HUDEP-2 (cell line): ENCODE data around the gene PRKAG1.
"Not testable (repeated sequence)": the region's sequence is repeated elsewhere in the genome, so short reads cannot be mapped to it uniquely, and the experiment has no call there.

Source experiments
- DNase-seq, 76 experiments: peaks; one replicate each; lab custom pipeline; 2025; ENCODE audit not compliant: unreplicated experiment in 76 of 76; lab: John Stamatoyannopoulos, UW

PRKAG1 gene

DNA sequence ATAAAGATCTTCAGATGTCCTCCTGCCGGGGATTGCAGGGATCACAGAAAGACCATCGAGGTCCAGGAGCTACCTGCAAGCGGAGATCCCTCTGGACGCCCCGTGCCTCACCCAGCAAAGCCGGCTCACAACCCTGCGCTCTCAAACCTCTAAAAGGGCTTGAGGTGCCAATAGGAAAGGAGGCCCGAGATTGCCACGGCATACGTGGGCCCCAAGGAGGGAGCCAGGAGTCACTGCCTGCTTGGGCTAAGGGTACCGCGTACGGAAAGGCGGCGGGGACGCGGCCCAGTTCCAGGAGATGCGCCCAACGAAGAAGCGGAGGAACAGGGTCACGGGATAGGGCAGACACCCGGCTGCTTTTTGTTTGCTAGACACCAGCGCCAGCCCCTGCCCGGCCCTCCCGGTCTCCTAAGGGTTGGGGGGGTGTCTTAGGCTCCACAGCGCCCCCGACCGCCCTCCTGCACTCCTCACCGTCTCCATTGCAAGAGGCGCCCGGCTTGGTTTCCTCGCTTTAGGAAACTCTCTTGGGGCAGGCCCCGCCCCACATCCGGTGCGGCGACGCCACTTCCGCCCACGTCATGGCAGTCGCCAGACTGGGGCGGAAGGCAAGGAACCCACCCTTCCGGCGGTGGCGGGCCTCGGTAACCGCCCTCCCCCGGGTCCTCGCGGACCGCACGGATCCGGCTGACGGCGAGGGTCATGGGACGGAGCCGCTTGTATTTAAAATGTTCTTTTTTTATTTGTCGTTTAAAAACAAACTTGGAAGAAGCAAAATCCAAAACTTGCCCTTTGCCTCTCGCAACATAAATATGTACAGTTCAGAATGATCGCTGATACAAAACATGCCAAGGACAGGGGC, at the start of gene PRKAG1:
TSS of gene PRKAG1 (minus strand) at position 516 of the 859 bp plus-strand sequence. CDS start at position 480, 36 bp downstream.
- DNase-seq: peak in 75 of 76 experiments; percentile 16 to 95 (median 89)

DNA sequence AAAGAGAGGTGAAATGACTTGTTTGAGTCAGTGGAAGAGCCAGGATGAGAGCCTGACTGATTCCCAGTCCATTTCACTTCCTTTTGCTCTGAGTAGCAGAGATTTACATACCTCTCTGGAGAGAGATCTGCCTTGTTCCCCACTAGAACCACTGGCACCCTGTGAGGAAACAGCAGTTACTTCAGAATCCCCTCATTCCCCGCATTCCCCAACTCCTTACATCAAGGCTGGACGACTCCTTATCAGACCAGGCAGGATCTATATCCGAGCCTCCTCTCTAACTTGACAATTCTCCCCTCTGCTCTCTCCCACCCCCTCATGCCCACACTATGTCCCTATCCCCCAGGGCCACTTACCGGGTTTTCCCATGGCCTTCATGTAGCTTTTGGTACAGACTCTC, 47.5 kb upstream of the PRKAG1 start:
- DNase-seq: no peak

GRCh38 chr12:49064767-49065152, 46.2 kb upstream of the PRKAG1 start:
- DNase-seq: no peak

DNA sequence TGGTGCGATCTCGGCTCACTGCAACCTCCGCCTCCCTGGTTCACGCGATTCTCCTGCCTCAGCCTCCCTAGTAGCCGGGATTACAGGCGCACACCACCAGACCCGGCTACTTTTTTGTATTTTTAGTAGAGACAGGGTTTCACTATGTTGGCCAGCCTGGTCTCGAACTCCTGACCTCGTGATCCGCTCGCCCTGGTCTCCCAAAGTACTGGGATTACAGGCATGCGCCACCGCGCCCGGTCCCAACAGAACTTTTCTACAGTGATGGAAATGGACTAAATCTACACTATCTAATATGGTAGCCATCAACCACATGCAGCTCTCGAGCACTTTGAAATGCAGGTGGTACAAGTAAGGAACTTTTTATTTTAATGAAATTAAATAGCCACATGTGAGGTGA, 43.3 kb upstream of the PRKAG1 start:
- DNase-seq: not testable (repeated sequence)

GRCh38 chr12:49061157-49061650, 42.6 kb upstream of the PRKAG1 start:
- DNase-seq: peak in 1 of 76 experiments; percentile 26

DNA sequence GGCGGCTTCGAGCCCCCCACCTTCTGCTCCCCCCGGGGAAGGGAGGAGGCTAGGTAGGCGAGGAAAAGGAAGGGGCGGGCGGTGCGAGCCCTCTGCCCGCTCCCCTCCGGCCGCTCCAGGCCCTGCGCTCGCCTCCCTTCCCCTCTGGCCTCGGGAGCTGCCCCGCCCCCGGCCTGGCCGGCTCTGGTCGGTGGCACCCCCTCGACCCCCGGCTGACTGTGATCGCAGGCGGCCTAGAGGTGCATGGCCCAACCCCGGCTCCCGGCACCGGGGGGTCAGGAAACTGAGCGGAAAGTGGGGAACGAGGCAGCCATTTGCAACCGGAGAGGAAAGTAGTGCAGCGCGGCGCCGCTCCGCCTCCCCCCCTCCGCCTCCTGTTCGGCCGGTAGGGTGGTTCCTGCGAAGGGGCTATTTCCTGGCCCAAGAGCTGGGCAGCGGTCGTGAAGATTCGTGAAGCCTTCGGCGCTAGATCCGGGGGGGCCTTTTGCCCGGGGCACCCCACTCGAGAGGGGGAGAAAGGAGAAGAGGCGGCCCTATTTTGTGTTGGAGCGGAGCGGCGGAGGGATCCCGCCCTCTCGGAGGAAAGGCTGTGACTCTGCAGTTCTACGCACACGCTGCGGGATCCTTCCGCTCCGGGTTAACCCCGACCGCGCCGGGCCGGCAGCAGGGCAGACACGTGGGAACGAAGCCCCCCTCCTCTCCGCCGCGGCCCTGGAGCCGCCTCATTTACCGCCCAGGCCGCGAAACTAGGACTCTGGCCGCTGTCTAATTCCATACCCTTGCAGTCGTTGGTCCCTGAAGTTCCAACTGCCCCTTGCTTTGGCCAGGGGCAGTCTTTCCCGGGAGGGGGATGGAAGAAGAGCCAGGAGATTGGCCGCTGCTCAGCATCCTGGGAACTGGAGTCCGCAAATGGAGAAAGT, 41.9 kb upstream of the PRKAG1 start, which contains the start of gene KMT2D:
TSS of gene KMT2D (minus strand) at position 558 of the 920 bp plus-strand sequence. CDS start 5,470 bp downstream, outside the sequence.
- peak; percentile 40 to 97 (median 82) for DNase-seq

DNA sequence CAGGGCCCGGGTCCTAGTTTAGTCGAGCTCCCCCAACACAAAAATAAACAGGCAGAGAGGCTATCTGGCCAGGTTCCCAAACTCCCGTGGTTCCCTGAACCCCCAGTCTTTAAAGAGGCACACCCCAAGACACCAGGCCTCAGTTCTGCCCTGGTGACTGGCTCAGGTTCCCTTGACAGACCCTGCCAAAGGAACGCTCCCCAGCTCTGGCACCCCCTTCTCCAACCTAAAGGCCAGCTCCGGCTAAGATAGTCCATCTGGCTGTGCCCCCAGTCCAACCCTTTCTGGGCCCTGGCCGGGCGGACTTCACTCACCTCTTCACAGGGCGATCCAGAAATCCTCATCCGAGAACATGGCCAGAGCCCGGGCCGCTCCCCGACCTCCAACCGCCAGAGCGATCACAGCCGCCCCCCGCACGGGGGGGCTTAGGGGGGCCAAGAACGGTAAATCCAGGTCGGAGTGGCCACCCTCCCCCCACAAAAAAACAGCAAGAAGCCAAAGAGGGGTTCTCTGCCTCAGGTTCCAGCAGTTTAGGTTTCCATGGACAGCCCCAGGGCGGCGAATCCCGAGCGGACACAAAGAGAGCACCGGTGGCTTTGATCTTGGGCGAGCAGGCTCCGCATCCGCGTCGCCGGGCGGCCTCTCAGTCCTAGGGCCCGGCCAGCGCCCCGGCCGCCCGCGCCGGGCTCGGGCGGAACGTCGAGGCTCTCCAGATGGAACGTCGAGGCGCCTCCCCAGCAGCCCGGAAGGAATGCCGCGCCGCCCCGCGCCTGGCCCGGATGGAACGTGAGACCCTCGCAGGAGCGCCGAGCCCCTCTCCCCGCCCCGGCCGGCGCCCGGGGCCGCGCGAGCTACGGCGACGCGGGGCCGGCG, 41.0 kb upstream of the PRKAG1 start:
- peak in 5 of 76 experiments; percentile 2 to 46 (median 8) for DNase-seq

- no peak for DNase-seq
Measured at GRCh38 chr12:49059045-49059298, 40.4 kb upstream of the PRKAG1 start.

DNA sequence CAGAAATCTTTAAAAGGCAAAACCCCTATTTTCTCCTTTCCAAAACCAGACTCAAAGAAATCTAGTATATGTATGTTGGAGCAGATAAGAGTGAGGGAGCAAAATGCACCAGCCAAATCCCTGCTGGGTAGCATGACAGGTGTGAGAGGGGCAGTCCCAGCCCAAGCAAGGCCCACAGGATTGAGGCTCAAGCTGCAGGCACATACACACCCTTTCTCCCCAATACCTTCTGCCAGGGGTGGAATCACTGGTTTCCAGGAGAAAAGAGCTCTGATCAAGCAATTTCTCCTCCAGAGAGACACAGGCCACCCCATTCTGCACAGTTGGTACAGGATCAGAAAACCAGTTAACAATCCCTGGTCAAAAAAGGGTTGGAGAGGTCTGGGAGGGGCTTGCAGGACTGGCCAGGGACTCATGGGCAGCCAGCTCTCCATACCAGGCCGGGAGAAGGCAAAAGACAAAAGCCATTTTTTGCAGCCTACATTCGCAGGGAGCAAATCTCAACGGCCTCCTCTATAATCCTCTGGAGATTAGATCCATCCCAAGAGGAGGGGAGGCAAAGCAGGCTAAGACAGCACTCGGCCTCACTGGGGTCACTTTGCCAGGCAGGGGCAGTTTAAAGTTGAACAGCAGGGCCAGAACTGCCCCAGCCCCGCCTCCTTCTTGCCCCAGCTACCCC, 39.9 kb upstream of the PRKAG1 start:
- DNase-seq: peak in 1 of 76 experiments; percentile 3

GRCh38 chr12:49057888-49058287, 39.3 kb upstream of the PRKAG1 start:
- peak in 1 of 76 experiments; percentile 2 for DNase-seq

DNA sequence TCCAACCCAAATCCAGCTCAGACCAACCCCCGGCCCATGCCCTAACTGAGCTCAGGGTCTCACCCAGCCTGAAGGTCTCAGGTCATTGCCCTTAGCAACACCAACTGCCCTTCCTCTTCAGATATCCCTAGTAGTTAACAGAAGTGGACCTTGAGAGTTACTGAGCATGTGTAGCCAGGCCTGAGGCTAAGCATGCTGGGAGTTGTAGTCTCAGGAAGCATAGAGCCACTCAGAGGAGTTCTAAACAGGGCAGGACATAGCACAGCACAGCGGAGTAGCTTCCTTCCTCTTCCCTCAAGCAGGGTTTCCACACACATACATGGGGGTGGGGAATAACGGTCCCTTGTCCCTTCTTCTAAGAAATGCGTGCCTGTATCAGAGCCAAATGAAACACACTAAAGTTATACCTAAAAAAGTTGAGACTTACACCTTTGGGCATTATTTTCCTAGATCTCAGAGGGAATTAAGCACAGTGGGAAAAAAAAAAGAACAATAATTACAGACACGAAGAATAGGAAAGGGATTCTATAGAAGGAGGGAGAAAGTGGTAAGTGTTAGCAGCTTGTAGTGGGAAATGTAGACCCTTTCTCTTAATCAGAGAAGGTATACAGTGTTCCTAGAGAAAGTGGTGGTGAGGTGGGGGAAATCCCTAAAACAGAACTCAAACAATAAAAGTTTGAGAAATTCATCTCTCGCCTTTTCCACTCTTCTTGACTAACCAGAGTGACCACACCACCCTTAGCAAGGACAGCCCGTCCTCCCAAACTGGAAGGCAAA, 37.6 kb upstream of the PRKAG1 start:
- peak in 65 of 76 experiments; percentile 3 to 80 (median 41) for DNase-seq

DNA sequence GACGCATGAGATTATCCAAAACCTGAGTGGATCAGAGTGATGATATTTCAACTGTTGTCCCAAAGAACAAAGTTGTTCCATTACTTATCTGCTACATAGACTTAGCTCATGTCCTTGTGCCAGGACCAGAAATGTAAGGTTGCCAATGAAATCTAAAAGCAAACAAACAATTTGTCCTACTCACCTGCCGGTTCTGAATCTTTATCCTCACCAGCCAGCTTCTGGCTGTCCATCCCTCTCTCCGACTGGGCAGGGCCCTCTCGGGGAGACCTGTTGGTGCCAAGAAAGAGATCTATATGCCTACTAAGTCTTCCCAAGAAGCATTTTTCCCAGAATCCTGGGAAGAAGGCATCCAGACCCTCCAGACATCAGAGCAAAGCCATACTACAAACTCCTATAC, 36.5 kb upstream of the PRKAG1 start:
- no peak for DNase-seq

- DNase-seq: no peak
Measured at GRCh38 chr12:49054524-49054923, 35.9 kb upstream of the PRKAG1 start.

DNA sequence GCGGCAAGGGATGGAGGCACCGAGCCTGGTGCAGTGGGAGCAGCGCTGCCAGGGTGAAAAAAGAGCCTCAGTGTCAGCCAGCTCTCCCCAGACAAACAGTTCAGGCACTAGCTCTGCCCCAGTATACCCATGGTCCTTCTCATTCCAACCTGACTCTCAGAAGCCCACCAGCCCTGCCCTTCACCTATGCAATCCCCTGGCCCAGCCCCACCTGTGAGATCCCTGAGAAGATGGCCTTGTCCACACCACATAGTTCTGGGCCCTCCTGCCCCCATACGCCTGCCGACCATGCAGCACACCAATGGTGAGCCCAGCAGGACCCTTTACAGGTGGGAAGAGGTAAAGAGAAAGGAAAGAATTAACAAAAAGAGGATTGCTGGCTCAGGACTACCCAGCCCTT, 35.5 kb upstream of the PRKAG1 start:
- DNase-seq: no peak

GRCh38 chr12:49052451-49053208, 34.1 kb upstream of the PRKAG1 start:
- DNase-seq: no peak

GRCh38 chr12:49051777-49052438, 33.3 kb upstream of the PRKAG1 start:
- no peak for DNase-seq

- DNase-seq: no peak
Measured at GRCh38 chr12:49051373-49051764, 32.8 kb upstream of the PRKAG1 start.
